Left ventricle myocardium inferior (tissue), 1 donor: ENCODE measurements around the gene HELZ. TPM values are rescaled to one million over a fixed set of nuclear protein-coding genes. Genes with fewer than 3 reads are reported as not detected.

Experiments used
- DNase-seq: peaks from one replicate; pipeline ENCODE4 v3.0.0-alpha.2; 2020
- H3K27ac ChIP-seq: fragments of 200-600 bp; replicated peaks from 2 replicates; pipeline ENCODE4 v1.8.0; 2021
- H3K27me3 ChIP-seq: fragments of 200-600 bp; 2 replicates; pipeline ENCODE4 v1.8.0; 2021; ENCODE audit warnings: low read depth
- H3K36me3 ChIP-seq: fragments of 200-600 bp; 2 replicates; pipeline ENCODE4 v1.8.0; 2021
- H3K4me1 ChIP-seq: fragments of 200-600 bp; 2 replicates; pipeline ENCODE4 v1.8.0; 2021
- H3K4me3 ChIP-seq: fragments of 200-600 bp; 2 replicates; pipeline ENCODE4 v1.8.0; 2021; ENCODE audit warnings: mild to moderate bottlenecking, moderate library complexity
- H3K9me3 ChIP-seq: fragments of 200-600 bp; replicated peaks from 2 replicates; pipeline ENCODE4 v1.8.0; 2021
- CTCF ChIP-seq: fragments of 200-600 bp; IDR thresholded peaks from 2 replicates; pipeline ENCODE4 v1.8.0; 2021; ENCODE audit warnings: antibody characterized with exemption, mild to moderate bottlenecking, borderline replicate concordance
- intact Hi-C: fragments of 100-400 bp; cut with micrococcal nuclease; formaldehyde crosslinking; loops from one replicate; pipeline ENCODE4 v1.11.0; 2022
- total RNA-seq: library from RNA; stranded (reverse); fragmentation: NEBNext Ultra II Directional; extraction: Animal tissue kit (Norgen Biotek cat#: 25700); gene quantifications from one replicate; pipeline ENCODE4 v1.2.1, GENCODE V29; 2021
- donor health status: DM: no; HTN: yes; CAD: no; lungs with severe emphysema.

HELZ gene
- total RNA-seq, 1 donor from 2014 or later, result 36.7 TPM

- H3K9me3 ChIP-seq, result no peaks in the 10 kb centered on the region
- H3K4me1 ChIP-seq, result peaks cover 13% of the 10 kb centered on the region
- no peak overlapping the region for H3K4me3 ChIP-seq
- H3K27ac ChIP-seq, result no peak overlapping the region
- TF ChIP-seq CTCF, result no peak
- no peaks in the 10 kb centered on the region for H3K27me3 ChIP-seq
- intact Hi-C loops, result no loop called here
- DNase-seq, result no peak
- H3K36me3 ChIP-seq, result no peaks in the 10 kb centered on the region
Measured at GRCh38 chr17:67059372-67059771, 185.6 kb downstream of the HELZ start.

DNA sequence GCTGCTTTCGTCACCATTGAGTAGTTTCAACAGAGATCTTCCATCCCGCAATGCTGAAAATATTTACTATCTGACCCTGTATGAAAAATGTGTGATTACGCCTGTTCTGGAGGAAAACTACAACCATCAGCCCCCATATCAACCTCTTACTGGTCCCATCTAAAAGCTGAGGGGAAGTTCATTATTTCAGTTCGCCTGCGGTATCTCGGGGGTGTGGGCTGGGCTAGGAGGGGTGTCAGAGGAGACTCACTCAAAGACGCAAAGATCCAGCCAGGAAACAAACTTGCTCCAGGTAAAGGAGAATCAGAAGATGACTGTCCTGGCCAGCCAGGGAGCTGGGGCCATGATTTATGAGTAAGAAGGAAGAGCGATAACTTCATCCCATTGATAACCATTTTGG is 187.0 kb downstream of the HELZ start:
- intact Hi-C loops, result no loop called here
- no peak for TF ChIP-seq CTCF

DNA sequence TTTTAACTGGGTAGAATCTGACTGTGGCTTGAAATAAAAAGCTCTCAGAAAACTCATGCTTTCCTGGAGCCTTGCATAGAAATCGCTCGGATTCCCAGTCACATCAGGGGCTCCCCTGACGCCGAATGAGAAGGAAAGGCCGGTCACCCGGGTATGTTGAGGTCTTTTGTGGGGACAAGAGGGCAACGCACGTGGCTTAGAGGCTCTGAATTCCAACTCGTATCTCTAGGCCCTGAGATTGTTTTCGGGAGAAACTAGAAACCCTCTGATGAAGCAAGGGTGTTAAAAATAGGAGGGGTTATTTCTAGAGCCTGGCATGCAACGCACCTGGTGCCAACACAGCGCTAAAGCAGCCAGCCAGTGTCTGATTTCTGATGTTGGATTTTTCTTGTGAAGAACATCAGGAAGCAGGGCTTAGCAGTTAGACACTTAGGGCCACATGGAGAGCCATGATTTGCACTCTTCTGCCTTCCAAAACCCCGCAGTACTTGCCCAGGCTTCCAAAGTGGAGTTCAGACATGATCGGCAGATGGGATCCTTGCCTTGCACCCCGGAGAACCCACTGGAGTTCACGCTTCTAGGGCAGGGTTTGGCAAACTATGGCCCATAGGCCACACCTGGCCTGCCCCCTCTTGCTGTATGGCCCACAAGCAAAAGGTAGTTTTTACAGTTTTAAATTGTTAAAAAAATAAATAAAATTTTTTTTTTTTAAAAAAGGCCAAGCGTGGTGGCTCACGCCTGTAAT is 188.1 kb downstream of the HELZ start:
- intact Hi-C loops, result no loop called here
- Histone ChIP-seq H3K27ac (peak overlapping the region; percentile 53), H3K36me3 (no peaks in the 10 kb centered on the region), H3K9me3 (no peaks in the 10 kb centered on the region), H3K4me3 (no peak overlapping the region), H3K4me1 (peaks cover 13% of the 10 kb centered on the region), H3K27me3 (no peaks in the 10 kb centered on the region)
- DNase-seq, result no peak
- no peak for TF ChIP-seq CTCF

More for the DNA sequence above, 187.0 kb downstream of the HELZ start:
- Histone ChIP-seq H3K4me3 (no peak overlapping the region), H3K4me1 (peaks cover 13% of the 10 kb centered on the region), H3K27ac (no peak overlapping the region), H3K27me3 (no peaks in the 10 kb centered on the region), H3K9me3 (no peaks in the 10 kb centered on the region), H3K36me3 (no peaks in the 10 kb centered on the region)
- DNase-seq, result no peak

- no peak for DNase-seq
- intact Hi-C loops, result no loop called here
- Histone ChIP-seq H3K27ac (peak overlapping the region; percentile 53), H3K4me1 (peaks cover 14% of the 10 kb centered on the region), H3K27me3 (no peaks in the 10 kb centered on the region), H3K36me3 (no peaks in the 10 kb centered on the region), H3K4me3 (no peak overlapping the region), H3K9me3 (no peaks in the 10 kb centered on the region)
- TF ChIP-seq CTCF, result no peak
Measured at GRCh38 chr17:67055811-67056745, 188.9 kb downstream of the HELZ start.

- Histone ChIP-seq H3K36me3 (no peaks in the 10 kb centered on the region), H3K27me3 (no peaks in the 10 kb centered on the region), H3K27ac (no peak overlapping the region), H3K4me1 (peaks cover 21% of the 10 kb centered on the region), H3K4me3 (no peak overlapping the region), H3K9me3 (peaks cover 1% of the 10 kb centered on the region)
- no peak for DNase-seq
- intact Hi-C loops, result no loop called here
- no peak for TF ChIP-seq CTCF
Measured at GRCh38 chr17:67055041-67055443, 190.0 kb downstream of the HELZ start.
